GM23248 (cell line): ENCODE results near the gene EFCAB8.

Experiments used
- EZH2 ChIP-seq: fragments of 200-600 bp; sonication (generic); IDR thresholded peaks from 2 replicates; pipeline ENCODE4 v1.6.1; 2018; ENCODE audit warnings: antibody characterized with exemption, mild to moderate bottlenecking; ENCODE audit not compliant: insufficient read depth, poor library complexity, severe bottlenecking
- EZH2phosphoT487 ChIP-seq: fragments of 200-600 bp; sonication (generic); IDR thresholded peaks from 2 replicates; pipeline ENCODE4 v1.6.1; 2018; ENCODE audit warnings: antibody characterized with exemption, moderate library complexity, mild to moderate bottlenecking, low read depth; ENCODE audit not compliant: insufficient read depth

DNA sequence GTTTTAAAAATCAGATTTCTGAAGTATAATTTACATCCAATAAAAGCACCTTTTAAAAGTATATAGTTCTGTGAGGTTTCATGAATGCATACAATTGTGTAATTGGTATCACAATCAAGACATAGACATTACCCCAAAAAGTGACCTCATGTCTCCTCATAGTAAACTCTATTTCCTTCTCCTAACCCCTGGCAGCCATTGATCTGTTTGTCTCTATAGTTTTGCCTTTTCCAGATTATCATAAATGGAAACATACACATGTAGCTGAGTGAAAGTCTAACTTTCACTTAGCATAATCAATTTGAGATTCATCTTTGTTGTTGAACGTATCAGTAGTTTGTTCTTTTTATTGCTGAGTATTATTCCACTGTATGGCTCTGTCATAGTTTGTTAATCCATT is 87.9 kb downstream of the EFCAB8 start:
- TF ChIP-seq EZH2 = no peak
- no peak for TF ChIP-seq EZH2phosphoT487
